Activated CD4-positive, alpha-beta T cell treated with anti-CD3 and anti-CD28 coated beads, Interleukin-2, amount 10 ng/mL, durations not matched to agents 7 days and 5 days (primary cell): ENCODE measurements around the gene BHLHE40. TPM values are rescaled to one million over a fixed set of nuclear protein-coding genes. Genes with fewer than 3 reads are reported as not detected.

Source experiments
- total RNA-seq, 2 experiments: library from RNA; stranded (reverse); gene quantifications; one replicate each; pipeline ENCODE4 v1.2.3, GENCODE V29; 2021

The BHLHE40 gene
- total RNA-seq, 2 experiments from 2014 or later: 105 to 112 TPM

Other genes with a start within 250 kb of the BHLHE40 start
- 10 to 100 TPM; 41.3 to 46.4 TPM for gene ARL8B, start 142.9 kb downstream of the BHLHE40 start, total RNA-seq
- gene EDEM1, start 208.3 kb downstream of the BHLHE40 start, total RNA-seq: 10 to 100 TPM; 80.1 to 94.1 TPM